Trophoblast cell (in vitro differentiated cells and primary cell): ENCODE data around the gene SERPINB11.

Source experiments
- DNase-seq, 2 donors: peaks; one replicate each; pipeline ENCODE4 v3.0.0-alpha.2; 2016
- H2AFZ ChIP-seq: 2 replicates; pipeline ENCODE4 v1.6.1; 2013; ENCODE audit warnings: low read length, moderate library complexity, mild to moderate bottlenecking; ENCODE audit not compliant: insufficient read depth, poor library complexity
- H2AK5ac ChIP-seq: 2 replicates; pipeline ENCODE4 v1.6.1; 2013; ENCODE audit warnings: mild to moderate bottlenecking, low read length
- H2BK120ac ChIP-seq: 2 replicates; pipeline ENCODE4 v1.6.1; 2013; ENCODE audit warnings: low read length, mild to moderate bottlenecking, moderate library complexity; ENCODE audit not compliant: insufficient read depth, poor library complexity
- H2BK12ac ChIP-seq: 2 replicates; pipeline ENCODE4 v1.6.1; 2013; ENCODE audit warnings: mild to moderate bottlenecking, low read length, moderate library complexity
- H2BK5ac ChIP-seq: 2 replicates; pipeline ENCODE4 v1.6.1; 2013; ENCODE audit warnings: low read length, low read depth, moderate library complexity, mild to moderate bottlenecking; ENCODE audit not compliant: poor library complexity
- H3K14ac ChIP-seq: 2 replicates; pipeline ENCODE4 v1.6.1; 2013; ENCODE audit warnings: mild to moderate bottlenecking, low read length
- H3K18ac ChIP-seq: 2 replicates; pipeline ENCODE4 v1.6.1; 2013; ENCODE audit warnings: mild to moderate bottlenecking, low read length
- H3K23ac ChIP-seq: 2 replicates; pipeline ENCODE4 v1.6.1; 2013; ENCODE audit warnings: low read length
- H3K27ac ChIP-seq: 2 replicates; pipeline ENCODE4 v1.5.1; 2013; ENCODE audit warnings: low read depth, mild to moderate bottlenecking, inconsistent platforms, low read length, moderate library complexity
- H3K27me3 ChIP-seq: 2 replicates; pipeline ENCODE4 v1.6.1; 2013; ENCODE audit warnings: inconsistent platforms, mild to moderate bottlenecking, low read length, moderate library complexity; ENCODE audit not compliant: insufficient read depth
- H3K36me3 ChIP-seq, 2 experiments: 1 replicate in 1 of 2; 2 replicates in 1 of 2; pipeline ENCODE4 v1.6.1; 2013; ENCODE audit warnings: low read length in 2 of 2, mild to moderate bottlenecking in 2 of 2, moderate library complexity in 1 of 2; ENCODE audit not compliant: insufficient read depth in 2 of 2, control insufficient read depth in 1 of 2
- H3K4ac ChIP-seq: 2 replicates; pipeline ENCODE4 v1.6.1; 2013; ENCODE audit warnings: low read depth, mild to moderate bottlenecking, low read length, moderate library complexity
- H3K4me1 ChIP-seq, 2 experiments: 1 replicate in 1 of 2; 2 replicates in 1 of 2; pipeline ENCODE4 v1.6.1; 2013; ENCODE audit warnings: low read length in 2 of 2, mild to moderate bottlenecking in 2 of 2, moderate library complexity in 1 of 2; ENCODE audit not compliant: insufficient read depth in 2 of 2, control insufficient read depth in 1 of 2
- H3K4me2 ChIP-seq: 2 replicates; pipeline ENCODE4 v1.6.1; 2013; ENCODE audit warnings: inconsistent platforms, mild to moderate bottlenecking, low read length, moderate library complexity
- H3K4me3 ChIP-seq: 2 replicates; pipeline ENCODE4 v1.5.1; 2013; ENCODE audit warnings: mild to moderate bottlenecking, low read depth, low read length, inconsistent platforms
- H3K79me1 ChIP-seq: one replicate; pipeline ENCODE4 v1.6.1; 2013; ENCODE audit warnings: low read length
- H3K79me2 ChIP-seq: 2 replicates; pipeline ENCODE4 v1.6.1; 2013; ENCODE audit warnings: low read length, mild to moderate bottlenecking; ENCODE audit not compliant: control insufficient read depth, insufficient read depth, poor library complexity
- H3K9ac ChIP-seq: 2 replicates; pipeline ENCODE4 v1.6.1; 2013; ENCODE audit warnings: mild to moderate bottlenecking, low read length
- H3K9me3 ChIP-seq: 2 replicates; pipeline ENCODE4 v1.6.1; 2013; ENCODE audit warnings: low read depth, mild to moderate bottlenecking, control low read depth, inconsistent platforms, low read length; ENCODE audit not compliant: insufficient read depth
- H4K12ac ChIP-seq: 2 replicates; pipeline ENCODE4 v1.6.1; 2013; ENCODE audit warnings: low read depth, mild to moderate bottlenecking, low read length, moderate library complexity
- H4K8ac ChIP-seq: 2 replicates; pipeline ENCODE4 v1.6.1; 2013; ENCODE audit warnings: low read depth, mild to moderate bottlenecking, low read length, moderate library complexity
- H4K91ac ChIP-seq: one replicate; pipeline ENCODE4 v1.6.1; 2013; ENCODE audit warnings: low read depth, mild to moderate bottlenecking, low read length, moderate library complexity
- WGBS: extraction: QIAGEN DNeasy Blood & Tissue Kit; methylation state at CpG from one replicate; pipeline ENCODE4 v1.1.7; 2013; ENCODE audit warnings: missing lambda C conversion rate; ENCODE audit not compliant: insufficient read length, insufficient coverage; ENCODE audit errors: extremely low coverage; 5-methylcytosine and 5-hydroxymethylcytosine counted together

SERPINB11 gene

DNA sequence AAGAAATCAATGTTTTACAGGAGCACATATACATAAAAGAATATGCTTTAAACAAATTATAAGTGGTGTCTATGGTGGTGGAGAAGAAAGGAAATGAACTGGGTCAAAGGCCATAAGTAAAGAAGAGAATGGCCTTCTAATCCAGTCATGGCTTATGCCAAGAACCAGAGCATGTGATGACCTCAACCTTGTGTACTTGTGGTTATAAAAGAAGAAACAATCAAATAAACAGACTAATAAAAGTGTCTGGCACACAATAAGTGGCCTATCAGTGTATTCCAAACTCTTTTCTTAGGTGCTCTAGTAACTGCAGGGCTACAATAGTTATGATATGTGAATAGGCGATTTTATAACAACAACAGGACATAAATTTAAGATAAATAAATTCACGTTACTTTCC lies 2.6 kb downstream of the SERPINB11 start:
- H3K4me1 ChIP-seq: no peaks in the 10 kb centered on the region
- no peak overlapping the region for H2BK120ac ChIP-seq
- H4K91ac ChIP-seq: no peak overlapping the region

DNA sequence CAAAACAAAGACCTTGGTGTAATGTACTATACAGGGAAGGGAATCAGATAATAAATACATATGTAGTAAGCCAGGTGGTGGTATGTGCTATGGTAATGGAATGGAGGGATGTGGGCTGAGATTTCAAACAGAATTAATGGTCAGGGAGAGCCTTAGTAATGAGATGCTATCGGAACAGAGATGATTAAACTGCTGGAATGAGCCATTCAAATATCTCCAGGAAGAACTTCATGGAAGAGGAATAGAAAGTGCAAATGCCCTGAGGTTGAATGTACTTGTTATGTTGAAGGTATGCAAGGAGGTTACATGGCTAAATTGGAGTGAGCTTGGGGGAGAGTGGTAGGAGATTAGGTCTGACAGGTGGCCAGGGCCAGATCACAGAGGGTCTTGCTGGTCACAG lies 5.1 kb downstream of the SERPINB11 start:
- Histone ChIP-seq H4K12ac (no peak overlapping the region), H3K4me2 (no peak overlapping the region), H3K36me3 (no peaks in the 10 kb centered on the region), H3K79me1 (no peaks in the 10 kb centered on the region), H3K27ac (no peak overlapping the region), H3K9ac (no peak overlapping the region), H2AK5ac (no peak overlapping the region), H2BK5ac (no peak overlapping the region), H3K14ac (no peak overlapping the region), H4K91ac (no peak overlapping the region), H4K8ac (no peak overlapping the region), H3K4ac (no peak overlapping the region), H3K4me1 (no peaks in the 10 kb centered on the region), H2BK12ac (no peak overlapping the region), H3K18ac (no peak overlapping the region), H2AFZ (no peak overlapping the region), H3K27me3 (no peaks in the 10 kb centered on the region), H3K9me3 (peaks cover 1% of the 10 kb centered on the region), H3K4me3 (no peak overlapping the region), H3K79me2 (no peaks in the 10 kb centered on the region), H3K23ac (no peak overlapping the region), H2BK120ac (no peak overlapping the region)
- no CpG with 5 or more reads among the region's 1 CpG for WGBS
- peak; percentile 59 to 97 for DNase-seq

More for the DNA sequence above, 2.6 kb downstream of the SERPINB11 start:
- H3K14ac ChIP-seq: no peak overlapping the region
- no peak overlapping the region for H3K18ac ChIP-seq
- H2BK5ac ChIP-seq: no peak overlapping the region
- no peaks in the 10 kb centered on the region for H3K79me1 ChIP-seq
- H3K4me3 ChIP-seq: no peak overlapping the region
- no peak overlapping the region for H3K9ac ChIP-seq
- H3K27ac ChIP-seq: no peak overlapping the region
- H2BK12ac ChIP-seq: no peak overlapping the region
- no peak overlapping the region for H3K23ac ChIP-seq
- H4K8ac ChIP-seq: no peak overlapping the region
- H2AK5ac ChIP-seq: no peak overlapping the region
- H3K36me3 ChIP-seq: no peaks in the 10 kb centered on the region
- H3K4me2 ChIP-seq: no peak overlapping the region
- no peak overlapping the region for H2AFZ ChIP-seq
- no peak overlapping the region for H4K12ac ChIP-seq
- WGBS: no CpG with 5 or more reads among the region's 2 CpGs
- no peaks in the 10 kb centered on the region for H3K79me2 ChIP-seq
- no peak overlapping the region for H3K4ac ChIP-seq
- DNase-seq: no peak
- peaks cover 1% of the 10 kb centered on the region for H3K9me3 ChIP-seq
- H3K27me3 ChIP-seq: no peaks in the 10 kb centered on the region

DNA sequence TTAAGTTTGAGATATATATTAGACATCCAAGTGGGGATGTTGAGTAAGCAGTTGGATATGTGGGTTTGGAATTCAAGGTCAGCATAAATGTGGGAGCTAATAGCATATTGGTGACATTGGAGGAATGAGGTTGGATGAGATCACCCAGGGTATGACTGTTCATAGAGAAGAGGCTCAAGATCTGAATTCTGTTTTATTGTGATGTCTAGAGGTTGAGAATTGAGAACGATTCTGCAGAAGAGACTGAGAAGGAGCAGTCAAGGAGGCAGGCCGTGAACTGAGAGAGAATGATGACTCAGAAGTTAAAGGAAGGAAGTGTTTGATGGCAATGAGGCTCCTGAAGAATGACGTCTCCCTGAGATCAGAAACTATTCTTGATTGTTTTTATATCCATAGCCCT lies 5.9 kb downstream of the SERPINB11 start:
- H3K79me2 ChIP-seq: no peaks in the 10 kb centered on the region
- no peak overlapping the region for H2AFZ ChIP-seq
- H3K4me1 ChIP-seq: no peaks in the 10 kb centered on the region
- H4K8ac ChIP-seq: no peak overlapping the region
- H3K23ac ChIP-seq: no peak overlapping the region
- H3K14ac ChIP-seq: no peak overlapping the region
- H3K27ac ChIP-seq: no peak overlapping the region
- DNase-seq: peak; percentile 40 to 88
- no peak overlapping the region for H4K12ac ChIP-seq
- no CpG with 5 or more reads among the region's 3 CpGs for WGBS
- H2BK5ac ChIP-seq: no peak overlapping the region
- no peak overlapping the region for H3K4ac ChIP-seq
- H3K4me2 ChIP-seq: no peak overlapping the region
- H3K9ac ChIP-seq: no peak overlapping the region
- peaks cover 1% of the 10 kb centered on the region for H3K9me3 ChIP-seq
- no peaks in the 10 kb centered on the region for H3K36me3 ChIP-seq
- no peak overlapping the region for H2AK5ac ChIP-seq
- H2BK120ac ChIP-seq: no peak overlapping the region
- H3K27me3 ChIP-seq: no peaks in the 10 kb centered on the region
- no peak overlapping the region for H4K91ac ChIP-seq
- H2BK12ac ChIP-seq: no peak overlapping the region
- H3K4me3 ChIP-seq: no peak overlapping the region
- H3K18ac ChIP-seq: no peak overlapping the region
- H3K79me1 ChIP-seq: no peaks in the 10 kb centered on the region

DNA sequence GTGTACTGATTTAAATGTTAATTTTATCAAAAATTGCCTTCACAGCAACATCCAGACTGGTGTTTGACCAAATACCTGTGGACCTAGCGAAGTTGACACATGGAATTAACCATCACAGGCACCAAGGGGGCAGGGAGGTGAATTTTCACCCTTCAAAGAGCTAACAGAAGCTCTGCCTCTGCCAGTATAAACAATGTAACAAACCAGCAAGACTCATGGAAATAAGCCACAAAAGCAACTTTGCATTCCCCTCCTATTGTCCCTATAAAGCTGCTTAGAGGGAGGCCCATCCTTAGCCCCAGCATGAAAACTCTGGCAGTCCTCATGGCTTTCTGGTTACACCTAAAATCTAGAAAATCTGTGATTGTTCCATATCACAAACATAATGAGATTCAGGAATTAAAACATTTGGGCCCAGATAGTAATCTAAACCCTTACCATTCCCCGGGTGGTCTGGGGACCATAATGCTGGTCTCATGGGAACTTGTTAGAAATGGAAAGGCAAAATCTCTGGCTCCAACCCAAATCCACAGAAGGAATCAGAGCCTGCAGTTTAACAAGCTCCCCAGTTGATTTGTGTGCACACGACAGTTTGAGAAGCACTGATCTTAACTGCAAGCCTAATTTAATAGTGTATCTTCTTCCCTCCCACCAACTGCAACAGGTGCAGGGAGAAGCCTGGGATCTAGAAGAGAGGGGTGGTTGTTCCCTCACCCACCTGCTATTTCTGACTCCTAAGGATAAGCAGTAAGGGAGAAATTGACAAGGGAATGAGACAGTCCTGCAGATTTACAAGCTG lies 23.1 kb downstream of the SERPINB11 start:
- no peak overlapping the region for H2BK12ac ChIP-seq
- no peaks in the 10 kb centered on the region for H3K36me3 ChIP-seq
- no peak overlapping the region for H4K8ac ChIP-seq
- H3K4me3 ChIP-seq: no peak overlapping the region
- no peak overlapping the region for H2BK5ac ChIP-seq
- H2BK120ac ChIP-seq: no peak overlapping the region
- H3K79me2 ChIP-seq: no peaks in the 10 kb centered on the region
- no peak overlapping the region for H2AK5ac ChIP-seq
- H3K79me1 ChIP-seq: no peaks in the 10 kb centered on the region
- no peak overlapping the region for H4K12ac ChIP-seq
- no peaks in the 10 kb centered on the region for H3K4me1 ChIP-seq
- H3K9me3 ChIP-seq: peaks cover 2% of the 10 kb centered on the region
- no peak for DNase-seq
- no peak overlapping the region for H3K4ac ChIP-seq
- H3K27ac ChIP-seq: no peak overlapping the region
- no peak overlapping the region for H2AFZ ChIP-seq
- H4K91ac ChIP-seq: no peak overlapping the region
- no peak overlapping the region for H3K4me2 ChIP-seq
- no peak overlapping the region for H3K9ac ChIP-seq
- no CpG with 5 or more reads among the region's 3 CpGs for WGBS
- no peak overlapping the region for H3K18ac ChIP-seq
- H3K14ac ChIP-seq: no peak overlapping the region
- no peak overlapping the region for H3K23ac ChIP-seq
- no peaks in the 10 kb centered on the region for H3K27me3 ChIP-seq
